WTC11 (cell line): ENCODE results near the gene TNFRSF14.

Source experiments
- CREB1 ChIP-seq: sonication (generic); formaldehyde crosslinking; IDR thresholded peaks from 2 replicates; pipeline ENCODE4 v1.8.0; 2023; ENCODE audit warnings: mild to moderate bottlenecking, missing genetic modification reagents
- CREM ChIP-seq: sonication (generic); formaldehyde crosslinking; IDR thresholded peaks from 2 replicates; pipeline ENCODE4 v1.8.1; 2022; ENCODE audit warnings: mild to moderate bottlenecking, missing genetic modification reagents, moderate library complexity
- CTCF ChIP-seq: fragments of 200-600 bp; IDR thresholded peaks from 2 replicates; pipeline ENCODE4 v1.8.0; 2022; ENCODE audit warnings: antibody characterized with exemption
- IRF2 ChIP-seq: sonication (generic); formaldehyde crosslinking; IDR thresholded peaks from 2 replicates; pipeline ENCODE4 v1.8.0; 2022; ENCODE audit warnings: low read depth, missing genetic modification reagents, borderline replicate concordance
- NFE2L1 ChIP-seq: sonication (generic); formaldehyde crosslinking; IDR thresholded peaks from 2 replicates; pipeline ENCODE4 v1.8.1; 2023; ENCODE audit warnings: missing genetic modification reagents
- SMAD3 ChIP-seq: sonication (generic); formaldehyde crosslinking; IDR thresholded peaks from 2 replicates; pipeline ENCODE4 v1.8.0; 2022; ENCODE audit warnings: missing genetic modification reagents, mild to moderate bottlenecking, borderline replicate concordance
- ZNF121 ChIP-seq: sonication (generic); formaldehyde crosslinking; IDR thresholded peaks from 2 replicates; pipeline ENCODE4 v1.8.0; 2023; ENCODE audit warnings: missing genetic modification reagents
- TF ChIP-seq, protein P1 (sequence below): sonication (generic); formaldehyde crosslinking; IDR thresholded peaks from 2 replicates; pipeline ENCODE4 v1.8.0; 2022; ENCODE audit warnings: mild to moderate bottlenecking, missing genetic modification reagents

DNA sequence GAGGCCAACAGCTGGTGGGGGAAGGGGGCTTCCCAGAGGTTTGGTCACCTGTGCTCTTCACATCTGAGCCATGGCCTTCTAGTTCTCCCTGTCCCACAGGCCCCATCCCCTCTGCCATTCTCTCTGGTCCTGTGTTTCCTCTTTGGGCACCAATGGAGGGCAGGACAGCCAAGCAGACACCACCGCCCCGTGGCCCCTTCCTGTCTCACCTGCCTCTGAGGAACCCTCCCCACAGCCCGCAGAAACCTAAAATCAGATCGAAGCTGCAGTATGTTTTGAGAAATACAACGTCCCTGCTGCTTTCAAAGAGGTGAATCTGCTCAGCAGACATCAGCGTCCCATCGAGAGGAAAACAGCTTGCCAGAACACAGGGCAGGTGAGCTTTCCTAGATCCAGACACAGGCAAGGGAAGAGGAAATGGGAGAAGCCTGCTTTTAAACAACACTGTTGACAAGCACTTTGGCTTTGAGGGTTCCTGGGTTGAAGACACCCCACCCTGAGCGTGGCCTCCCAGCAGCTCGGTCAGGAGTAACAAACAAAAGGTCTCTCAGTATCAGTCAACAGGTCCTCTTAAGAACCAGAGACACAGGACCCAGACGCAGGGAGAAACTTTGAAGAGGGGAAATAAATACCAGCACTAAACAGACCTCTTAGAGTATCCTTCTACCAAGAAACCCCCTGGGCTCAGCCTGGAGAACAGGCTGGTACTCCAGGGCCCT, 32.1 kb upstream of the TNFRSF14 start:
- TF ChIP-seq CTCF (no peak), NFE2L1 (CRISPR knock-in tag) (no peak), ZNF121 (CRISPR knock-in tag) (no peak), SMAD3 (CRISPR knock-in tag) (no peak), IRF2 (no peak), CREM (CRISPR knock-in tag) (no peak), CREB1 (CRISPR knock-in tag) (no peak)
- TF ChIP-seq, protein P1, sequence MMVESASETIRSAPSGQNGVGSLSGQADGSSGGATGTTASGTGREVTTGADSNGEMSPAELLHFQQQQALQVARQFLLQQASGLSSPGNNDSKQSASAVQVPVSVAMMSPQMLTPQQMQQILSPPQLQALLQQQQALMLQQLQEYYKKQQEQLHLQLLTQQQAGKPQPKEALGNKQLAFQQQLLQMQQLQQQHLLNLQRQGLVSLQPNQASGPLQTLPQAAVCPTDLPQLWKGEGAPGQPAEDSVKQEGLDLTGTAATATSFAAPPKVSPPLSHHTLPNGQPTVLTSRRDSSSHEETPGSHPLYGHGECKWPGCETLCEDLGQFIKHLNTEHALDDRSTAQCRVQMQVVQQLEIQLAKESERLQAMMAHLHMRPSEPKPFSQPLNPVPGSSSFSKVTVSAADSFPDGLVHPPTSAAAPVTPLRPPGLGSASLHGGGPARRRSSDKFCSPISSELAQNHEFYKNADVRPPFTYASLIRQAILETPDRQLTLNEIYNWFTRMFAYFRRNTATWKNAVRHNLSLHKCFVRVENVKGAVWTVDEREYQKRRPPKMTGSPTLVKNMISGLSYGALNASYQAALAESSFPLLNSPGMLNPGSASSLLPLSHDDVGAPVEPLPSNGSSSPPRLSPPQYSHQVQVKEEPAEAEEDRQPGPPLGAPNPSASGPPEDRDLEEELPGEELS (CRISPR knock-in tag) = no peak
